ENCODE results near the gene IKZF2. TPM values are rescaled to one million over a fixed set of nuclear protein-coding genes. Genes with fewer than 3 reads are reported as not detected.
"Not testable (repeated sequence)": the region's sequence is repeated elsewhere in the genome, so short reads cannot be mapped to it uniquely, and the experiment has no call there.

IKZF2 gene
- total RNA-seq, 1 experiment from 2014 or later, result 0.97 TPM

GRCh38 chr2:213066443-213066743 lies 85.0 kb downstream of the IKZF2 start:
- Histone ChIP-seq H3K36me3 (replicated peaks; ENCODE audit: control insufficient read depth, insufficient read depth, low read length) (no peaks in the 10 kb centered on the region), H3K4me3 (ENCODE audit: insufficient read depth, low read depth, low read length) (no peak overlapping the region), H3K27me3 (ENCODE audit: control insufficient read depth, insufficient read depth, low read length) (no peaks in the 10 kb centered on the region)
- DNase-seq, result no peak

- no peaks in the 10 kb centered on the region for H3K36me3 ChIP-seq (replicated peaks; ENCODE audit: control insufficient read depth, insufficient read depth, low read length)
- H3K27me3 ChIP-seq (ENCODE audit: control insufficient read depth, insufficient read depth, low read length), result no peaks in the 10 kb centered on the region
- H3K4me3 ChIP-seq (ENCODE audit: insufficient read depth, low read depth, low read length), result no peak overlapping the region
- peak; percentile 13 for DNase-seq
These were observed 85.6 kb downstream of the IKZF2 start for GRCh38 chr2:213065583-213066442.

GRCh38 chr2:213064099-213064498 lies 87.3 kb downstream of the IKZF2 start:
- no peak for DNase-seq
- no peak overlapping the region for H3K4me3 ChIP-seq (ENCODE audit: insufficient read depth, low read depth, low read length)
- no peaks in the 10 kb centered on the region for H3K27me3 ChIP-seq (ENCODE audit: control insufficient read depth, insufficient read depth, low read length)
- no peaks in the 10 kb centered on the region for H3K36me3 ChIP-seq (replicated peaks; ENCODE audit: control insufficient read depth, insufficient read depth, low read length)

GRCh38 chr2:213057977-213058376 lies 93.4 kb downstream of the IKZF2 start:
- Histone ChIP-seq H3K27me3 (ENCODE audit: control insufficient read depth, insufficient read depth, low read length) (no peaks in the 10 kb centered on the region), H3K4me3 (ENCODE audit: insufficient read depth, low read depth, low read length) (no peak overlapping the region), H3K36me3 (replicated peaks; ENCODE audit: control insufficient read depth, insufficient read depth, low read length) (no peaks in the 10 kb centered on the region)
- no peak for DNase-seq

DNA sequence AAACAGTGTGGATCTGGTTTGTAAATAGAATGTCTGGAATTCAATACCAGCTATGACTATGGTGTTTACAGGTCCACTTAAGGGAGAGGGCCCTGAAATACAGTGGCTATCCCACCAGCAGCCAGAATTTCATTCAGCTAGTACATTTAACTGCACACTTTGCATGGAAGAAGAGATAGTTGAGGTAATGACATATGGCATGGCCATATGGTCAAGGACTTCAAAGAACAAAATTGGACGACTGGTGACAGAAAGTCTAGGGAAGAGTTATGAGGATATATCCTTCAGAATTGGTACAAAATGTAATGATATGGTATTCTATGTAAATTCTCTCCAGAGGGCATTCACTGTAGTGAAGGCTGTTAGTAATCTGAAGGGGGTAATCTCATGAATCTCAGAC lies 105.0 kb downstream of the IKZF2 start:
- Histone ChIP-seq H3K27me3 (ENCODE audit: control insufficient read depth, insufficient read depth, low read length) (no peaks in the 10 kb centered on the region), H3K4me3 (ENCODE audit: insufficient read depth, low read depth, low read length) (no peak overlapping the region), H3K36me3 (replicated peaks; ENCODE audit: control insufficient read depth, insufficient read depth, low read length) (no peaks in the 10 kb centered on the region)
- DNase-seq, result no peak

GRCh38 chr2:213043566-213043965 lies 107.8 kb downstream of the IKZF2 start:
- Histone ChIP-seq H3K27me3 (ENCODE audit: control insufficient read depth, insufficient read depth, low read length) (no peaks in the 10 kb centered on the region), H3K36me3 (replicated peaks; ENCODE audit: control insufficient read depth, insufficient read depth, low read length) (no peaks in the 10 kb centered on the region), H3K4me3 (ENCODE audit: insufficient read depth, low read depth, low read length) (no peak overlapping the region)
- no peak for DNase-seq

- DNase-seq, result no peak
- no peaks in the 10 kb centered on the region for H3K36me3 ChIP-seq (replicated peaks; ENCODE audit: control insufficient read depth, insufficient read depth, low read length)
- H3K4me3 ChIP-seq (ENCODE audit: insufficient read depth, low read depth, low read length), result no peak overlapping the region
- no peaks in the 10 kb centered on the region for H3K27me3 ChIP-seq (ENCODE audit: control insufficient read depth, insufficient read depth, low read length)
These were observed 109.2 kb downstream of the IKZF2 start for GRCh38 chr2:213042262-213042661.

GRCh38 chr2:213036836-213037235 lies 114.6 kb downstream of the IKZF2 start:
- DNase-seq, result no peak
- Histone ChIP-seq H3K36me3 (replicated peaks; ENCODE audit: control insufficient read depth, insufficient read depth, low read length) (no peaks in the 10 kb centered on the region), H3K4me3 (ENCODE audit: insufficient read depth, low read depth, low read length) (no peak overlapping the region), H3K27me3 (ENCODE audit: control insufficient read depth, insufficient read depth, low read length) (no peaks in the 10 kb centered on the region)

DNA sequence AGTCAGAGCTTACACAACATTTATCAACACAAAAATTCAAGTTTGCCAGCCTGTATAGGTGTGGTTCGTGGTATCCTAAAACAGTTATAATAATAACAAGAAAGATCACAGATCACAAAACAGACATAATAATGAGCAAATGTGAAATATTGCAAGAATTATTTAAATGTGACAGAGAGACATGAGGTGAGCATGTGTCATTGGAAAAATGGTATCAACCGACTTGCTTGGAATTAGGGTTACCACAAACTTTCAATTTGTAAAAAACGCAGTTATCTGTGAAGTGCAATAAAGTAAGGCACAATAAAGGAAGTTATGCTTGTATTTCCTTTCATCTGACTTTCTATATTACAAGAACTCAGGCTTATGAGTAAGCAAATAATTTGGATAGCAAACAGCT lies 116.8 kb downstream of the IKZF2 start:
- Histone ChIP-seq H3K27me3 (ENCODE audit: control insufficient read depth, insufficient read depth, low read length) (no peaks in the 10 kb centered on the region), H3K36me3 (replicated peaks; ENCODE audit: control insufficient read depth, insufficient read depth, low read length) (no peaks in the 10 kb centered on the region), H3K4me3 (ENCODE audit: insufficient read depth, low read depth, low read length) (no peak overlapping the region)
- DNase-seq, result no peak

GRCh38 chr2:213032607-213033006 lies 118.8 kb downstream of the IKZF2 start:
- Histone ChIP-seq H3K4me3 (ENCODE audit: insufficient read depth, low read depth, low read length) (no peak overlapping the region), H3K27me3 (ENCODE audit: control insufficient read depth, insufficient read depth, low read length) (no peaks in the 10 kb centered on the region), H3K36me3 (replicated peaks; ENCODE audit: control insufficient read depth, insufficient read depth, low read length) (no peaks in the 10 kb centered on the region)
- DNase-seq, result no peak

DNA sequence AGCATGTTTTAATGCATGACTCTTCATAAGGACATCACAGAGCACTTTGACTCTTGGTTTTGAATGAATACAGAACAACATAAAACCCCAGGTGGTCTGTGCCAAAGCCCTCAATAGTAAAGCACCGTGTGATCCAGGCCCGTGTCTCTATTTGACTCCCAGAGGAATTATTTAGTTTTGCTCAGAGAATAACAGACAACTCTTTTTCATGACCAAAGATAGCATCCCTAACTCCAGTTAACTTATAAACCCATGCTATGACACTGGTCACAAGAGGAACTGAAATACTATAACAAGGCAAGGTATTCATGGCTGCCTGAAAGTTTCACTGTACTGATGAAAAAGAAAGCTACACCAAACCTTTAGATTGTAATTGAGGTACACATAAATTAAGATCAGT lies 128.4 kb downstream of the IKZF2 start:
- Histone ChIP-seq H3K27me3 (ENCODE audit: control insufficient read depth, insufficient read depth, low read length) (no peaks in the 10 kb centered on the region), H3K4me3 (ENCODE audit: insufficient read depth, low read depth, low read length) (no peak overlapping the region), H3K36me3 (replicated peaks; ENCODE audit: control insufficient read depth, insufficient read depth, low read length) (no peaks in the 10 kb centered on the region)
- DNase-seq, result no peak

DNA sequence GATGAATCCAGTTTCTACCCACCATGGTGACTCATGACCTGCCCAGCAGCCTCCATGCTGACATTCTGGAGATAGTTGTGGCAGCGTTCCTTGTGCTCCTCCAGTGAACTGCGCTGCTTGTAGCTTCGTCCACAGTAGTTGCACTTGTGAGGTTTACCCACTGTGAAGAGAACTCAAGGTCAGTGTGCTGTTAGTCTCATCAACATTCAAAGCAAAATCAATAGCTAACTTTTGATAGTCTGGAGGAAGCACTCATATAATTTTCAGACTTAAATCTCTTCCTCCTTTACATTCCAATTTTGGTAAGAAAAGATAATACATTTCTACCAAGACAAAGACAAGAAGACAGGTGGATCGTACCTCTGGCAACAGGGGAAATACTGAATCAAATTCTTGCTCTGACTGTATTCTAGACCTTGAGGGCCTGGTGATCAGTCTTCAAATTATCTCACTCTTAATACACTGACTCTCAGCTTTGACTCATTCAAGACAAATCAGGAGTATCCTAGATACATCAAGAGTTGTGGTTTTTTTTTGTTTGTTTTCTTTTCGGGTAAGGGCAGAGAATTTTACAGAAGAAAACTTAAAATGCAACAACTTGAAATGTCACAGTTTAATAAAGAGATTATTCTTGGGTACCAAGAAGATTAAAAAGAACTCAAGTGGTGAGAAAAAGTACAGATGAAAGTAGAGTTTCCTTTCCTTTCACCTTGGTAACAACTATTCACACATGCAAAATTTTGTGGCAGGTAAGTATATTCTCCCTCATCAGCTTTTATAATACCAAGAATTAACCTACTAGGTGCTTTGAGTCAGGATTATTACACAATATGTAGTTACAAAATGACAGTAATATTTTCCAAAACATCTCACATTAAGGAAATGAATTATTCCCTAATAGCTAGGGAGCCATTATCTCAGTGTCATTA lies 129.2 kb downstream of the IKZF2 start:
- Histone ChIP-seq H3K4me3 (ENCODE audit: insufficient read depth, low read depth, low read length) (no peak overlapping the region), H3K27me3 (ENCODE audit: control insufficient read depth, insufficient read depth, low read length) (no peaks in the 10 kb centered on the region), H3K36me3 (replicated peaks; ENCODE audit: control insufficient read depth, insufficient read depth, low read length) (no peaks in the 10 kb centered on the region)
- DNase-seq, result no peak

GRCh38 chr2:213020913-213021312 lies 130.5 kb downstream of the IKZF2 start:
- H3K36me3 ChIP-seq (replicated peaks; ENCODE audit: control insufficient read depth, insufficient read depth, low read length); H3K27me3 ChIP-seq (ENCODE audit: control insufficient read depth, insufficient read depth, low read length); DNase-seq; H3K4me3 ChIP-seq (ENCODE audit: insufficient read depth, low read depth, low read length): not testable (repeated sequence)

DNA sequence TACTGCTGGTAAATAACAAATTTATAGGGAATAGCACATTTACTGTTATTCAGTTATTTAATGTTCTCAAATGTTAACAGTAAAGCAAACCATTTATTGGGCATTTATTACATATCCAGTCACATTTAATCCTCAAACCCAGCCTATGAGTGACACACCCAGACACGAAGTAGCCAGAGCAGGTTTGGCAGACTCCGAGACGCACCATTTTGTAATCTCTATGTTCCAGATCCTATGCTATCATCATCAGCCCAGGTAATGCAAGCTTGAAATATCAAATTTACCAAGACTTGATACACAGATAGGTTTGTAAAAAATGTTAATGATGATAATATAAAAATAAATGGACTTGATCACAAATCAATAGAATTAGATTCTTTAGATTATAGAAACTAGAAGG lies 131.1 kb downstream of the IKZF2 start:
- H3K4me3 ChIP-seq (ENCODE audit: insufficient read depth, low read depth, low read length), result no peak overlapping the region
- DNase-seq, result no peak
- no peaks in the 10 kb centered on the region for H3K36me3 ChIP-seq (replicated peaks; ENCODE audit: control insufficient read depth, insufficient read depth, low read length)
- no peaks in the 10 kb centered on the region for H3K27me3 ChIP-seq (ENCODE audit: control insufficient read depth, insufficient read depth, low read length)

DNA sequence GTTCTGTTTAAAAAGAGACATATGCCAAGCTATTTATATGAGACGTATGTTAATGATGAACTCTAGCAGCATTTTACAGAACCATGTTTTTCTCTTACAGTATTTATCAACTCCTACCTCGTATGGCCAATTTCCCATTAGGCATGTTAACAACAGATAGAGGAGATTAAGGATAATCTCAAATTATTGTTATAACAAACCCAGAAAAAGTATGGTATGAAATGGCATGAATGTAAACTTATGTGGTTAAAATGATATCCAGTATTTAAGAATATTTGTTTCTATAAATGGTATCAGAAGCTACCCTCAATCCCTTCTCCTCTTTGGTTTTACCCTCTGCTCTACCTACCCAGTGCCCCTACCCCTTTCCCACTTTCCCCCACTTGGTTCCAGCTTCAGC lies 132.0 kb downstream of the IKZF2 start:
- Histone ChIP-seq H3K36me3 (replicated peaks; ENCODE audit: control insufficient read depth, insufficient read depth, low read length) (no peaks in the 10 kb centered on the region), H3K4me3 (ENCODE audit: insufficient read depth, low read depth, low read length) (no peak overlapping the region), H3K27me3 (ENCODE audit: control insufficient read depth, insufficient read depth, low read length) (no peaks in the 10 kb centered on the region)
- DNase-seq, result no peak
